Daoy (cell line): ENCODE data around the gene ITPA. TPM values are rescaled to one million over a fixed set of nuclear protein-coding genes. Genes with fewer than 3 reads are reported as not detected.

Experiments
- DNase-seq: peaks from one replicate; pipeline ENCODE4 v3.0.0-alpha.2; 2015; ENCODE audit warnings: low read depth
- total RNA-seq: library from RNA; depleted of rRNA; stranded (reverse); fragments of >200 nt; shearing (Covaris generic); gene quantifications from 2 replicates; pipeline ENCODE4 v1.2.3, GENCODE V29; 2014; rRNA removed

Gene ITPA
- total RNA-seq: 102 and 106 TPM in 2 replicates

DNA sequence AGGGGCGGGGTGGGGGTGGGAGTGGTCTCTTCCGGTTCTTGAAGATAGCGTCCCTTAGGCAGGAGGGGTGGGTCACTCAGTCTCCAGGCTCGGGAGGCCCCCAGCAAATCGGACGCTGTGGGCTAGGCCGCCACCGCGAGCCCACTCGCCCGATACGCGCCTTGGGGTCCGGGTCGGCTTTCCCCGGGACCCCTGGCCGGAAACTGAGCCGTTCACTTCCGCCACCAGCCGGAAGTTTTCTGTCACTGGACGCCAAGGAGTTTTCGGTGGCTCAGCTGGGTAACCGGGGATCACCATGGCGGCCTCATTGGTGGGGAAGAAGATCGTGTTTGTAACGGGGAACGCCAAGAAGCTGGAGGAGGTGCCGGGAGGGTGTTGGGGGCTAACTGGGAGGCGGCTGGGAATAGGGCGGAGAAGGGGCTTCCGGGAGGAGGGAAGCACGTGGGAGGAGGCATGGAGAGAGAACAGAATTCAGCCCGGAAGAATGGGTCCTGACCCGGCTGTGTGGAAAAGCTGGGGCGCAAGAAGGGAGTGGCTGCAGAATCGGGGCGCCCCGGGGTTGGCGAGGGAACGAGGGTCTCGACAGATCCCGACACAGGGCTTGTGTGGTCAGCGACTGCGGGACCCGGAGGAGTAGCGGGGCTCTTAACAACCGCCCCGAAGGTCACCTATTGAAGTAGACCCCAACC lies at the start of gene ITPA:
TSS of gene ITPA (plus strand) at position 242 of the 689 bp plus-strand sequence. CDS start at position 296, 54 bp downstream.
- peak; percentile 57 for DNase-seq

DNA sequence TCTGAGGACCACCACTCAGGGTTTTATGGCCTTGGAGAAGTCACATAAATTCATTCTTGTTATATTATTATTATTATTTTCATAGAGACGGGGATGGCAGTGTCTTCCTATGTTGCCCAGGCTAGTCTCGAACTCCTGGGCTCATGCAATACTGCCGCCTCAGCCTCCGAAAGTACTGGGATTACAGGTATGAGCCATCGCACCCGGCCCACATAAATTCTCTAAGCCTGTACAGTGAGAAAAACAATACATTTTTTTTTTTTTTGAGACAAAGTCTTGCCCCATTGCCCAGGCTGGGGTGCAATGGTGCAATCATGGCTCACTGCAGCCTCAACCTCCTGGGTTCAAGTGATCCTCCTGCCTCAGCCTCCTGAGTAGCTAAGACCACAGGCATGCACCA lies 48.9 kb upstream of the ITPA start:
- no peak for DNase-seq

- DNase-seq: no peak
Measured at GRCh38 chr20:3161316-3162079, 47.8 kb upstream of the ITPA start.

DNA sequence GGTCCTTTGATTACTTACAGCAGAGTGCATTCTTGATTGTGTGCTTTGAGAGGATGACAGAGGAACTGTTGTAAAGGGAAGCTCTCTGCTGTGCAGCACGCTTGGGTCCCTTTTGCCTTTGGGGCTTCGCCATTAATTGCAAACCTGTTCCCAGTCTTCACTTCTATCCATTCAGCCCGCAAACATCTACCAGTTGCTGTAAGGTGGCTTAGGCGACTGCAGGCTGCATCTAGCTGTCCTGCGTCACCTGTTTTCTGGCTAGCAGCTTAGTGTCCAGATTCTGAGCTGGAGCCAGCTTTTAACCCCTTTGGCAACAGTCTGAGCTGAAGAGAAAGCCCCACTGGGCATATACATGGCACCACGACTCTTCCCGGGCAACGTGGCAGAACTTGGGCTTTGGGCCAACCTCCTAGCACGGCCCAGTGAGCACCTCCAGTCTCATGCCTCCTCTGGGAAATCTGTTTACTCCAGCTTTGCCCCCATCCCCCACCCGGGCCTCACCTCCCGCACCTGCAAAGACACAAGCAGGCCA lies 47.2 kb upstream of the ITPA start:
- DNase-seq: no peak

DNA sequence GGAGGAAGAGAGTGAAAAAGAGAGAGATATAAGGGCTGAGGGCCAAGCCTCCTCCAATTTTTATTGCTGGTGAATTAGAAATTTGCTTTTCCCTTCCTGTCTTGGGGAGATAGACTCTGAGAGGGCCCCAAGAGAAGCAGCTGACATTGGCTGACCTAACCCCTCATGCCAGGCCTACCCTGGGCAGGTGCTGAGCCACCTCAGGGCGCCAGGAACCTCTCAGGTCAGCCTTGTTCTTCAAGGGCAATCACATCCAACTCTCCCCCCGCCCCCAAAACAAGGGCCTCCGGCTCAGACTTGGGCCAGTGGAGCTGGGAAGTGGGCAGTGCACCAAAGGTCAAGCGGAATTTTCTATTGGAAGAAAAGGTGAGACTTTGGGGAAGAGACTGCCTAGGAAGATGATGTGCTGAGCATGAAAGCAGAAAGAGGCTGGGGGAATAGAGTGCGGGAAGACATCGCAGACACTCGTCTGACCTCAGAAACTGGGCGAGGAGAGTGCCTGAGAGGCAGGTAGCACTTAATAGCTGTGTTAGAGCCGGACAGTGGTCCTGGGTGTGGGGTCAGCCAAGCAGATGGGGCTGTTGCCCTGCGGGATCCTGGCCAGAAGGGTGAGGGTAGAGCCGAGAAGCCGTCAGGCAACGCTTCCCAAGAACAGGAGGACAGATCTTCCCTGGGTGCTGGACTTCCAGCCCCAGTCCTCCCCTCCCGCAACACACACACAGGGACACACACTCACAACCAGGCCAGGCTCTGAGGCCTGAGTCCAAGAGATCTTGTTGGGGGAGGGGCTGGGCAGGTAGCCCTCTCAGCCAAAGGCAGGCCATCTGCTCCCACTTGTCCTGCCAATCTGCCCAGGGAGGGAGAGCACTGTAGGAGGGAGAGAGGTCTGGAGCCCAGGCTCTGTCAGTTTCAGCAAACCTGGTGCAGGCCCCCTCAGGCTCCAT lies 45.9 kb upstream of the ITPA start:
- DNase-seq: no peak

DNA sequence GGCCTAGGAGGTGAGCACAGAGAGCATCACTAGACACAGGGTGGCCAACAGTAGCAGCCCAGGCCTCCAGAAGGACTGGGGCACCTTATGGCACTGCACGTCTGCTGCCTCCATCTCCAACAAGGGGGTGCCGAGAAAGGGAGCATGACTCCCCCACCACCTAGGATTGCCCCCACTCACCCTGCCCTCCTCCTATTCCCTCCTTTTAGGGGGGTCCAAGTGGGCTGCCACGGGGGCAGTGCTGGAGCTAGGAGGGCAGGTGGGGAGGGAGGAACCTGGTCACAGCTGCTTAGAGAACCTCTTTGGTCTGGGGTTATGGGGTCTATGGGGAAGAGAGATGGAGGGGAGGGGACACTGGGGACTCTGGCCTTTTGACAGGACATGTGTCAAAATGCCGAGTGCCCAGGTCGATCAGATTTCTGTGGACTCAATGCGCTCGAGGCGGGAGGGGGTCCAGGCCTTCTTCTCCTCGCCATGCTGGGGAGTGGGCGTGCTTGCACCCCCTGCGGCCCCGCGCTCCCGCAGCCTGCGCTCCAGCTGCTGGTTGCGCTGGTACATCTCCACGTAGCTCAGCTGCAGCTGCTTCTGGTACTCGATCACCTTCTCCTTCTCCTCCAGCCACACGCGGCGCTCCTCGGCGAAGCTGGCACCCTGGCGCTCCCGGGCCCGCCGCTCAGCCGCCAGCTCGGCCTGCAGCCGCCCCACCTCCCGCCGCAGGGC lies 45.1 kb upstream of the ITPA start:
- DNase-seq: no peak

GRCh38 chr20:3164763-3165410 lies 44.4 kb upstream of the ITPA start:
- no peak for DNase-seq

GRCh38 chr20:3165473-3166337 lies 43.6 kb upstream of the ITPA start:
- DNase-seq: peak; percentile 65

DNA sequence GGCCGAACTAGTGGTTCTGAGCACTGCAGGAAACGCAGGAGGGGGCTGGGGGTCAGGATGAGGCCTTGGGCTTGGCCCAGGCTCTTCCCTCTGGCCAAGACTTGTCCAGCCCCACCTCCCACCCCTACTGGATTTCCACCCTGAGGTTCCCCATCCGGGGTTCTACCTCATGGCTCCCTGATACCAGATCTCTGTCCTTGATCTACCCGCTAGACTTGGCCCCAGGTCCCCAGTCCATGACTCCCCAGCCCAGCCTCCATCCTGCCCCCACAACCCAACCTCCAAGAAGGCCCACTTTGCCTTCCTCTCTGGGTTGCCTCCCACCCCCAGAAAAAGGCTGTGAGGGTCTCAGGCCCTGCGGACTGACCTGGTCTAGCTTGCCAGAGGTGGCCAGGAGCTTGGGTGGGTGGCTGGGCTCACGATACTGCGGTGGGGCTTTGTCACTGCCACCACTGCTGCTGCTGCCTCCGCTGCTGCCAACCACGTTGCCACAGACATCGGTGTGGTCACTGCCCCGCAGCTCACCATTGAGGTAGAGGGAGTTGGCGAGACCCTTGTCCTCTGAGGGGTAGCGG lies 42.9 kb upstream of the ITPA start:
- DNase-seq: no peak

DNA sequence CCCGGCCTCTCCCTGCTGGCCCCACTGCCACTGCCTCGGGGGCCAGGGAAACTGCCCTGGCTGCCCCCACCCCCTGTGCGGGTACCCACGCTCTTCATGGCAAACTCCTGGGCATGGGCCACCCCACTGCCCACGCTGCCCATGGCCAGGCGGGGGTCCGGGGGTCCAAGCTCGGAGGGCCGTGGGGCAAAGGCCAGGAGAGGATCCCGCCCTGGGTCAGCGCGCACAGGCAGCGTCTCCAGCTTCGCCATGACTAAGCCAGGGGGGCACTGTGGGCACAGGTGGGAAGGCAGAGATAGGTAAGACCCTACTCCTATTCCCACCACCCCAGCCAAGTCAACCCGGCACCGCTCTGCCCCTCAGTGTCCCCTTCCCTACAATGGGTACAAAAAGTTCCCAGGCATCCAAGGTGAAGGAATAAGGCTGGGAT lies 42.4 kb upstream of the ITPA start:
- DNase-seq: no peak

GRCh38 chr20:3167738-3168078 lies 41.6 kb upstream of the ITPA start:
- DNase-seq: no peak

DNA sequence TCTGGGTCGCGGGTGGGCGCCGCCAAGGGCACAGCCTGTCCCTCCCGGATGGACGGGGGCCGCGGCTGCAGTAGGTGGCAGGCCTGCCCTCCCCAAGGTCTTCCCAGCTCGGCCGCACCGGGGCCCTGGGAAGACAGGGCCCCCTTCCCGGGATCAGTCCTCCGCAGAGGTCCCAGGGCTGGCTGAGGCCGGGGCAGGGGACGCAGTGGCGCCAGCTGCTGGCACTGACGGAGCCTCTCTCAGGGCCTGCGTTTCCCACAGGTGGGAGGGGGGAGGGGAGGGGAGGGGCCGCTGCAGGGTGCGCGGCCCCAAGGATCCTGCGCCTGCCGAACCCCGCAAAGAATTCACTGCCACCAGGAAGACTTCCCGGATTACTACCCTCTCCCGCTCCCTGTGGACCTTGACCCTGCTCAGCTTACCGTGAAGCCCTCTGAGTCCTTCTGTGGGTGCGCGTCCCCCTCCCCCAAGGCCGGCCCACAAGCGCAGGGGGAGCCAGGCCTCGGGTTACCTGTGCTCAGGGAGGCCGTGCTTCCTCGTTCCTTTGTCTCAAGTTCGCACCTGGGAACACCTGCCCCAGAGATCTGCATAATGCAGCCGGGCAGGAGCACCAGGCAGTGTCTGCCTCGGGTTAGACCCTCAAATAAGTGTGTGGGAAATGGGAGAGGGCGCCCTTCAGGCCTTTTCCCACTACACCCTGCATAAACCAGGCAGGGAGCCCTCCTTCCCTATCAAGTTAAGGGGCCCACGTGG lies 41.0 kb upstream of the ITPA start:
- DNase-seq: no peak

DNA sequence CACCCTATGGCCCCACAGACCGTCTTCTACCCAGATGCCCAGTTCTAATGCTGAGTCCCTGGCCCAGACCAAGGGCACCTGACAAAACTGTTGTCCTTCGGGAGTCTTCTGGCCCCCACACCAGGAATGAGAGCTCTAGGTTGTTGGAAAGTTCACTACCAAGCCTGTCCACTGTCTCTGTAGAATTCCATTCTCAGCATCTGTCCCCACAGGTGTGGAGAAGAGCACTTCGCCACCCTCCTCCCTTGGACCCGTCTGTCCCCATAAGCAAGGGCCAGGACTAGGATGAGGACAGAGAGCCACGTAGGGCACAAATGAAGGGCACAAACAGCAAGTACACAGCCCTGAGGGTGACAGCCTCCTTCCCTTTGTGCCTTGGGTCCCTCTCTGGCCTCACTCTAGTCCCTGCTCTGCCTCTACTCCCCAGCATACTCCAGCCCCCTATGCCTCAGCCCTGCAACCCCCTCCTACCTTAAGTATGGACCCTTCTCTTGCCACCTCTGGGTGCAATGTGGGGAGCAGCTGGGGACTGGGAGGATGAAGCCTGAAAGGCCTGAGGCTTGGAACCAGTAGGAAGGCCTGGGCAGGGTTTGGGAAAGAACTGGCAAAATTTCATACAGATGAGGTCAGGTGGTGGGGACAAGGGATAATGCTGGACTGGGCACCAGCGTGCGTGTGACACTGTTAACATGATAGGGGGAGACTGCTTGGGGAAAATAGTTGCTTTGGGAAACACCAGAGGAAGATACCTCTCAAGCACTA lies 40.3 kb upstream of the ITPA start:
- DNase-seq: no peak

GRCh38 chr20:3171391-3172125 lies 37.7 kb upstream of the ITPA start:
- no peak for DNase-seq

DNA sequence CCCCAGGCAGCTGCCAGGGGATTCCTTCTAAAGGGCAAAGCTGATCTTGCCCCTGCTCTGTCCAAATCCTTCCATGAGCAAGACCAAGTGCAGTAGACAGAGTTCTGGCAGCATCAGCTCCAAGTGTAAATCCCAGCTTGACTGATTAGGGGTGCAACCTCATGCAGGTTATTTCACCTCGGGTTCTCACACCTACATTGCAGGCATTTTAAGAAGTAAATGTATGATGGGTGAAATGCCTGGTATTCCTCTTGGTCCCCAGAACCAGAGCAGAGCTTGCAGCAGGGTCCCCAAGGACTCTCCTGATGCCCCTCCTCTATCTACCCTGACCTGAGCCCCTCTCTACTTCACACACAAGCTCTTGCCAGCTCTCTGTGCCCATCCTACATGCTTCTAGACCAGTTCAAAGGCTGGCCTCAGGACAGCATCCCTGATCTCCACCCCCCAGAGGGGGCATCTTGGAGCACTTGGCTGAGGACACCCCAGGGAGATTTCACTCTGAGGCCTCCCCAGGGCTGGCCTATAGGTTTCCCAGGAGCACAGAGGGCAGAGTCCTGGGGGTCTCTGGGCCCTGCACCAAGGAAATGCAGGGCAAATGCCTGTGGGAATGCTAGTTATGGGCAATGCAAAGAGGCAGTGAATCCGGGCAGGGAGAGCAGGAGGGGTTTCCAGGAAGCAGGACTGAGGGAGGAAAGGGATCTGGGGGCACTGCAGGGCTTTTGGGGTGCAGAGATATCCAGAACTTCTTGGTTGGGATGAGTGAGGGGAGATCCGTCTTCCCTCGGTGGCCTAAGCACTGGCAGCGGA lies 37.0 kb upstream of the ITPA start:
- no peak for DNase-seq

DNA sequence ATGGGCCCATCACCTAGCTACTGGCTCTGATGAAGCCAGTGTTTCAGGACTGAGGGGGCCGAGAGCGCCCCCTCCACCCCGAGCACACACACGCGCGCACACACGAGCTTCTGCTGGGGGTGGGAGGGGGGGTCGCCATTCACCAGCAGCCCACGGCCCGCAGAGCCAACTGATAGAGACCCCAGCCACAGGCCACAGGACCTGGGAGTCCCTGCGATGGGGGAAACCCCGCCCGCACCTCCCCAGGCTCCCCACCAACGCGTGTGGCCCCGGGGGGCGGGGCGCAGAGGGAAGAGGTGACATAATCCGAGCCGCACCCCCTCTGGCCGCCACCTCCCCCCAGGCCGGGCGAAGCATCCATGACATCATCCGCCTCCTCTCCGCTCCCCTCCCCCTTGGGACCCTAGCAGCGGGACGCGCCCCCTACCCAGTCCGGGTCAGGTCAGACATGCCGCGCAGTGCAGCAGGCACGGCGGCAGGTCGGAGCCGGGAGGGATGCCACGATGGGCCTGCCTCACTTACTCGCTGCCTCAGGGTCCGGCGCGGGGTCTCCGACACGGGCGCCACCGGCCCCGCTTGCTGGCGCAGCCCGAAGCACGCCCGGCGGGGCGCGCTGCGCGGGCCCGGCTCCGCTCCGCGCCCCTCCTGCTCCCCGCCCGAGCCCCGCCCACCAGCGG lies 36.2 kb upstream of the ITPA start, which contains the start of gene LZTS3:
TSS of gene LZTS3 (minus strand) at position 617 of the 677 bp plus-strand sequence. CDS start 6,386 bp downstream, outside the sequence.
- peak; percentile 80 for DNase-seq
